ENCODE results near the gene VPS35. TPM values are rescaled to one million over a fixed set of nuclear protein-coding genes. Genes with fewer than 3 reads are reported as not detected.

The VPS35 gene
- total RNA-seq, 1 experiment from 2014 or later = 70.4 TPM

DNA sequence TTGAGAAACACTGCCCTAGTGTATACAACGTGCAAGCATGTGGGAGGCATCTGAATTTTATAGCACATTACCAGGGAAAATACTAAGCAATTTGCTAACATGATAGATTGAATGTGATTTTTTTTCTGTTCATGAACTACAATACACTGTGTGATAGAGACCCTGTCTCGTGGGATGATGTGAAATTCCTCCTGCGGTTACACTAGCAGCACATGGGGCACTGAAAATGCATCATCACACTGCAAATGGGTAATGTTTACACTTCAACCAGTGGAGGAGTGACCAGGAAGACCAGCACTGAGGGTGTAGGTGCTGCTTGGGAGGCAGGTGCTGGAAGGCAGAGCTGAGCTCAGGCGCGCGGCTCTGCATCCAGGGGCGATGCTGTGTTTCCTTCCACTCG lies 29.2 kb upstream of the VPS35 start:
- Histone ChIP-seq H4K8ac (replicated peaks; ENCODE audit: insufficient read length, low read depth, low read length) (no peak overlapping the region), H4K5ac (ENCODE audit: insufficient read length, low read depth, low read length) (no peak overlapping the region), H3K14ac (ENCODE audit: insufficient read depth, low read length) (no peak overlapping the region), H2BK5ac (ENCODE audit: insufficient read length, low read length) (no peak overlapping the region), H3T11ph (ENCODE audit: low read length) (no peak overlapping the region), H2AK5ac (ENCODE audit: insufficient read length, low read length) (no peak overlapping the region), H3K23ac (ENCODE audit: insufficient read length, low read depth, low read length) (no peak overlapping the region), H2BK20ac (ENCODE audit: low read depth, low read length, poor library complexity, severe bottlenecking) (no peak overlapping the region), H4K91ac (ENCODE audit: insufficient read length, low read depth, low read length) (no peak overlapping the region), H3K9me3 (ENCODE audit: control insufficient read depth, low read depth, low read length) (no peaks in the 10 kb centered on the region), H3K56ac (ENCODE audit: insufficient read length, low read depth, low read length) (no peak overlapping the region), H3K4ac (ENCODE audit: low read depth, low read length) (no peak overlapping the region), H4K20me1 (ENCODE audit: control insufficient read depth, insufficient read depth, insufficient read length) (no peaks in the 10 kb centered on the region), H3K27me3 (ENCODE audit: insufficient read depth, low read length) (no peaks in the 10 kb centered on the region), H3K4me2 (ENCODE audit: insufficient read depth, insufficient read length, low read length) (no peak overlapping the region), H3K18ac (ENCODE audit: insufficient read length, low read depth, low read length) (no peak overlapping the region), H3K9ac (ENCODE audit: extremely low read depth, insufficient read length, low read length) (no peak overlapping the region), H2BK120ac (ENCODE audit: low read depth, low read length, poor library complexity, severe bottlenecking) (no peak overlapping the region), H3K4me1 (ENCODE audit: insufficient read depth, low read length) (no peaks in the 10 kb centered on the region), H3K79me2 (ENCODE audit: insufficient read depth, low read length) (no peaks in the 10 kb centered on the region), H2AFZ (ENCODE audit: low read length) (no peak overlapping the region), H3K79me1 (ENCODE audit: insufficient read depth, low read depth, low read length, poor library complexity, severe bottlenecking) (no peaks in the 10 kb centered on the region), H2BK12ac (ENCODE audit: insufficient read length, low read depth, low read length) (no peak overlapping the region), H2BK15ac (ENCODE audit: low read depth, low read length) (no peak overlapping the region), H3K23me2 (ENCODE audit: insufficient read length, low read depth, low read length, poor library complexity, severe bottlenecking) (no peaks in the 10 kb centered on the region), H3K27ac (ENCODE audit: insufficient read length, low read depth, low read length) (no peak overlapping the region)
- Mint-ChIP-seq H3K9me3 (peaks cover 0 to 3% of the 10 kb centered on the region in 2 experiments; a peak in 1 of 5 replicates), H3K4me3 (no peak overlapping the region), H3K36me3 (ENCODE audit: insufficient read depth in 1 of 3, low read depth in 3 of 3) (no peaks in the 10 kb centered on the region), H3K27me3 (ENCODE audit: low read depth) (no peaks in the 10 kb centered on the region), H3K27ac (no peak overlapping the region), H3K4me1 (no peaks in the 10 kb centered on the region)
- DNase-seq = no peak
- no CpG with 5 or more reads among the region's 8 CpGs for WGBS (ENCODE audit: extremely low coverage, insufficient read length, low lambda C conversion rate)
- TF ChIP-seq, protein P1, sequence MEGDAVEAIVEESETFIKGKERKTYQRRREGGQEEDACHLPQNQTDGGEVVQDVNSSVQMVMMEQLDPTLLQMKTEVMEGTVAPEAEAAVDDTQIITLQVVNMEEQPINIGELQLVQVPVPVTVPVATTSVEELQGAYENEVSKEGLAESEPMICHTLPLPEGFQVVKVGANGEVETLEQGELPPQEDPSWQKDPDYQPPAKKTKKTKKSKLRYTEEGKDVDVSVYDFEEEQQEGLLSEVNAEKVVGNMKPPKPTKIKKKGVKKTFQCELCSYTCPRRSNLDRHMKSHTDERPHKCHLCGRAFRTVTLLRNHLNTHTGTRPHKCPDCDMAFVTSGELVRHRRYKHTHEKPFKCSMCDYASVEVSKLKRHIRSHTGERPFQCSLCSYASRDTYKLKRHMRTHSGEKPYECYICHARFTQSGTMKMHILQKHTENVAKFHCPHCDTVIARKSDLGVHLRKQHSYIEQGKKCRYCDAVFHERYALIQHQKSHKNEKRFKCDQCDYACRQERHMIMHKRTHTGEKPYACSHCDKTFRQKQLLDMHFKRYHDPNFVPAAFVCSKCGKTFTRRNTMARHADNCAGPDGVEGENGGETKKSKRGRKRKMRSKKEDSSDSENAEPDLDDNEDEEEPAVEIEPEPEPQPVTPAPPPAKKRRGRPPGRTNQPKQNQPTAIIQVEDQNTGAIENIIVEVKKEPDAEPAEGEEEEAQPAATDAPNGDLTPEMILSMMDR (conservative IDR thresholded peaks at IDR 0.05) = no peak
